Upper lobe of left lung (tissue), 6 donors: ENCODE results near the gene MGAT5B. TPM values are rescaled to one million over a fixed set of nuclear protein-coding genes. Genes with fewer than 3 reads are reported as not detected.

Source experiments
- ATAC-seq, 2 donors: fragments of 200-7000 bp; cut with Tn5 transposase; one replicate each; pipeline ENCODE4 v1.9.1; 2022; ENCODE audit warnings: mild to moderate bottlenecking in 2 of 2, moderate library complexity in 2 of 2; ENCODE audit not compliant: low FRiP score in 2 of 2
- DNase-seq, 2 donors: peaks; one replicate each; pipeline ENCODE4 v3.0.0-alpha.2; 2019 to 2020
- H3K27ac ChIP-seq, 4 donors: fragments of 200-600 bp; sonication (generic); one replicate each; pipeline ENCODE4 v1.5.1; 2016 to 2019
- H3K27me3 ChIP-seq, 4 donors: fragments of 200-600 bp; sonication (generic); one replicate each; pipeline ENCODE4 v1.5.1; 2017 to 2019
- H3K36me3 ChIP-seq, 4 donors: fragments of 200-600 bp; sonication (generic); one replicate each; pipeline ENCODE4 v1.5.1; 2016 to 2019
- H3K4me1 ChIP-seq, 4 donors: fragments of 200-600 bp; sonication (generic); one replicate each; pipeline ENCODE4 v1.5.1; 2018 to 2019
- H3K4me3 ChIP-seq, 4 donors: fragments of 200-600 bp; sonication (generic); one replicate each; pipeline ENCODE4 v1.5.1; 2017 to 2019; ENCODE audit warnings: mild to moderate bottlenecking in 2 of 4, moderate library complexity in 1 of 4
- H3K9me3 ChIP-seq, 4 donors: fragments of 200-600 bp; sonication (generic); one replicate each; pipeline ENCODE4 v1.5.1; 2018 to 2019
- EP300 ChIP-seq, 4 donors: sonication (generic); formaldehyde crosslinking; IDR thresholded peaks; one replicate each; pipeline ENCODE4 v1.5.1; 2017; ENCODE audit warnings: antibody characterized with exemption in 4 of 4, control low read depth in 2 of 4
- POLR2A ChIP-seq, 4 donors: fragments of 450-650 bp; IDR thresholded peaks; one replicate each; pipeline ENCODE4 v1.5.1; 2016 to 2017; ENCODE audit warnings: antibody characterized with exemption in 4 of 4, mild to moderate bottlenecking in 2 of 4
- POLR2AphosphoS5 ChIP-seq, 2 donors: sonication (generic); formaldehyde crosslinking; IDR thresholded peaks; one replicate each; pipeline ENCODE4 v1.5.1; 2017; ENCODE audit warnings: antibody characterized with exemption in 2 of 2
- WGBS, 2 donors: methylation state at CpG; one replicate each; pipeline ENCODE4 v1.1.5; 2017 to 2018; 5-methylcytosine and 5-hydroxymethylcytosine counted together
- total RNA-seq, 6 donors: library from RNA; depleted of rRNA in 4 of 6; stranded (reverse); fragments of >200 nt in 4 of 6; gene quantifications; one replicate each; pipeline versions ENCODE4 v1.1.0 to v1.2.1, GENCODE V29; 2016 to 2021
- TF ChIP-seq, protein P1 (sequence below), 6 experiments: fragments of 450-650 bp in 4 of 6; fragments of 200-600 bp in 2 of 6; sonication (generic) in 2 of 6; IDR thresholded peaks; one replicate each; pipeline ENCODE4 v1.5.1; 2016 to 2019; ENCODE audit warnings: antibody characterized with exemption in 6 of 6
- donor health status: DM: no; HTN: no; CAD: no; lungs with moderate emphysema.
- donor health status: DM: no; HTN: yes; CAD: no; lungs with severe emphysema.

MGAT5B gene
- total RNA-seq, 6 donors from 2014 or later = 0.20 to 3.0 (median 0.83) TPM

DNA sequence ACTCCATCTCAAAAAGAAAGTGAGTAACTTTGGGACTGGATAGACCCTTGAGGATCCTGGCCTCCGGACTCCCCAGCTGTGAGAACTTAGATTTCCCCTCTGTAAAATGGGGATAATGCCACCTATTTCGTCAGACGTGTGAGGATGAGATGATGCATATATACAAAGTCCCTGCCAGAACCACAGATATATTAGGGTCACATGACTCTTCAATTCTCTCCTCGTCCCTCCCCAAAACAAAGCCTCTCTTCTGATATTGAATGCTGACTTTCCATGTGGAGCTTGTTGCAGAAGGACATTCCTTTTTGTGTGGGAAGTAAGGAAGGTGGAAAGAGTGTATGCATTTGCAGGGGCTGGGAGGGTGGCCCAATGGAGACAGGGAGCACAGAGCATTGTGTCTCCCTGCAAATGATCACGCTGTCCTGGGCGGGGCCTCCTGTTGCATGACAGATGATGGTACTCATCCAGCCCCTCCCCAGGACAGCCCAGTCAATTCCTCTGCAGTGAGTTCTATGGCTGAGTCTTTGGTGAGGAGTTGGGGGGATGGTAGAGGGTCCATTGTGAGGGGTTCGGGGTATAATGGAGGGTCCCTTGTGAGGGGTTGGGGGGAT, 35.1 kb upstream of the MGAT5B start:
- Histone ChIP-seq H3K27me3 (no peaks in the 10 kb centered on the region), H3K36me3 (no peaks in the 10 kb centered on the region), H3K9me3 (no peaks in the 10 kb centered on the region), H3K4me1 (no peaks in the 10 kb centered on the region), H3K4me3 (no peak overlapping the region), H3K27ac (no peak overlapping the region)
- ATAC-seq = no peak
- no peak for DNase-seq
- TF ChIP-seq POLR2A (IDR thresholded peaks at IDR 0.05) (no peak), EP300 (IDR thresholded peaks at IDR 0.05) (no peak), POLR2AphosphoS5 (IDR thresholded peaks at IDR 0.05) (no peak)
- TF ChIP-seq, protein P1, sequence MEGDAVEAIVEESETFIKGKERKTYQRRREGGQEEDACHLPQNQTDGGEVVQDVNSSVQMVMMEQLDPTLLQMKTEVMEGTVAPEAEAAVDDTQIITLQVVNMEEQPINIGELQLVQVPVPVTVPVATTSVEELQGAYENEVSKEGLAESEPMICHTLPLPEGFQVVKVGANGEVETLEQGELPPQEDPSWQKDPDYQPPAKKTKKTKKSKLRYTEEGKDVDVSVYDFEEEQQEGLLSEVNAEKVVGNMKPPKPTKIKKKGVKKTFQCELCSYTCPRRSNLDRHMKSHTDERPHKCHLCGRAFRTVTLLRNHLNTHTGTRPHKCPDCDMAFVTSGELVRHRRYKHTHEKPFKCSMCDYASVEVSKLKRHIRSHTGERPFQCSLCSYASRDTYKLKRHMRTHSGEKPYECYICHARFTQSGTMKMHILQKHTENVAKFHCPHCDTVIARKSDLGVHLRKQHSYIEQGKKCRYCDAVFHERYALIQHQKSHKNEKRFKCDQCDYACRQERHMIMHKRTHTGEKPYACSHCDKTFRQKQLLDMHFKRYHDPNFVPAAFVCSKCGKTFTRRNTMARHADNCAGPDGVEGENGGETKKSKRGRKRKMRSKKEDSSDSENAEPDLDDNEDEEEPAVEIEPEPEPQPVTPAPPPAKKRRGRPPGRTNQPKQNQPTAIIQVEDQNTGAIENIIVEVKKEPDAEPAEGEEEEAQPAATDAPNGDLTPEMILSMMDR (IDR thresholded peaks at IDR 0.05) = no peak
- 87% methylated on average over 7 of the region's 7 CpGs for WGBS, 2 donors

GRCh38 chr17:76833747-76834146, 34.5 kb upstream of the MGAT5B start:
- ATAC-seq = no peak
- no peaks in the 10 kb centered on the region for H3K36me3 ChIP-seq
- no peak overlapping the region for H3K27ac ChIP-seq
- no peaks in the 10 kb centered on the region for H3K27me3 ChIP-seq
- no peaks in the 10 kb centered on the region for H3K4me1 ChIP-seq
- 74 to 88% methylated on average over 4 of the region's 4 CpGs for WGBS, 2 donors
- no peak overlapping the region for H3K4me3 ChIP-seq
- no peak for DNase-seq
- H3K9me3 ChIP-seq = no peaks in the 10 kb centered on the region
- no peak for TF ChIP-seq POLR2A (IDR thresholded peaks at IDR 0.05)
- TF ChIP-seq POLR2AphosphoS5 (IDR thresholded peaks at IDR 0.05) = no peak
- no peak for TF ChIP-seq EP300 (IDR thresholded peaks at IDR 0.05)
- TF ChIP-seq, protein P1 (IDR thresholded peaks at IDR 0.05) = no peak

- no peak overlapping the region for H3K4me3 ChIP-seq
- DNase-seq (no peak), ATAC-seq (no peak)
- no peaks in the 10 kb centered on the region for H3K36me3 ChIP-seq
- H3K4me1 ChIP-seq = peaks cover 4 to 10% (median 8%) of the 10 kb centered on the region in 4 donors
- H3K27ac ChIP-seq = no peak overlapping the region
- no peaks in the 10 kb centered on the region for H3K9me3 ChIP-seq
- TF ChIP-seq POLR2A (IDR thresholded peaks at IDR 0.05) (no peak), EP300 (IDR thresholded peaks at IDR 0.05) (no peak)
- WGBS, 2 donors = 68 to 79% methylated on average over 9 of the region's 9 CpGs
- no peaks in the 10 kb centered on the region for H3K27me3 ChIP-seq
Measured at GRCh38 chr17:76834870-76835269, 33.3 kb upstream of the MGAT5B start.

DNA sequence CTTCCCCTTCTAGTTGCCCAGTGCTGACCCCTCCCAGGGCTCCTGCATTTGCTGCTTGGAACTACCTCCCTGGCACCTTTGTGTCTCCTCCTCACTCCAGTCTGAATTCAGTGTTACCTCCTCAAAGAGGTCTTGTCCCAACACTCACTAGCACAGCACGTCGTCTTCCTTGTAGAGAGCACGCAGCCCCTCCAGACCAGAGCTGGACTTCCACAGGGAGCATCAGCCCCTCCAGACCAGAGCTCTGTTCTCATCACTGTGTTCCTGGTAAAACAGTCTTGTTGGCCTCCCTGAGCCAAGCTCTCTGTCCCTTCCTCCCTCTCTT, 27.8 kb upstream of the MGAT5B start:
- H3K36me3 ChIP-seq = no peaks in the 10 kb centered on the region
- ATAC-seq = no peak
- H3K4me1 ChIP-seq = peaks cover 8 to 24% (median 14%) of the 10 kb centered on the region in 4 donors
- no peaks in the 10 kb centered on the region for H3K27me3 ChIP-seq
- H3K27ac ChIP-seq = no peak overlapping the region
- no peak overlapping the region for H3K4me3 ChIP-seq
- no peaks in the 10 kb centered on the region for H3K9me3 ChIP-seq
- DNase-seq = no peak
- WGBS, 2 donors = 21 to 51% methylated on average over 3 of the region's 3 CpGs
- TF ChIP-seq, protein P1 (IDR thresholded peaks at IDR 0.05) = no peak
- TF ChIP-seq POLR2A (IDR thresholded peaks at IDR 0.05) (no peak), EP300 (IDR thresholded peaks at IDR 0.05) (no peak), POLR2AphosphoS5 (IDR thresholded peaks at IDR 0.05) (no peak)

GRCh38 chr17:76840884-76841775, 27.1 kb upstream of the MGAT5B start:
- Histone ChIP-seq H3K27ac (no peak overlapping the region), H3K27me3 (no peaks in the 10 kb centered on the region), H3K9me3 (no peaks in the 10 kb centered on the region), H3K36me3 (no peaks in the 10 kb centered on the region), H3K4me3 (no peak overlapping the region), H3K4me1 (peaks cover 9 to 24% (median 14%) of the 10 kb centered on the region in 4 donors)
- ATAC-seq (no peak), DNase-seq (no peak)
- TF ChIP-seq POLR2AphosphoS5 (IDR thresholded peaks at IDR 0.05) (no peak), POLR2A (IDR thresholded peaks at IDR 0.05) (no peak), EP300 (IDR thresholded peaks at IDR 0.05) (no peak)
- TF ChIP-seq, protein P1 (IDR thresholded peaks at IDR 0.05) = no peak
- WGBS, 2 donors = 14 to 22% methylated on average over 7 to 8 of the region's 8 CpGs
